Large intestine (tissue), 3 donors: ENCODE results near the gene SVIL. TPM values are rescaled to one million over a fixed set of nuclear protein-coding genes. Genes with fewer than 3 reads are reported as not detected.
"Not testable (repeated sequence)": the region's sequence is repeated elsewhere in the genome, so short reads cannot be mapped to it uniquely, and the experiment has no call there.

Experiments
- DNase-seq, 2 donors: peaks; one replicate each; pipeline versions ENCODE4 v3.0.0 to v3.0.0-alpha.2; 2013
- H3K27ac ChIP-seq: one replicate; pipeline ENCODE4 v1.5.1; 2013; ENCODE audit warnings: low read length
- H3K27me3 ChIP-seq: 2 replicates; pipeline ENCODE4 v1.6.1; 2013; ENCODE audit warnings: low read length; ENCODE audit not compliant: control insufficient read depth, insufficient read depth
- H3K36me3 ChIP-seq: 2 replicates; pipeline ENCODE4 v1.6.1; 2013; ENCODE audit warnings: low read length; ENCODE audit not compliant: control insufficient read depth, insufficient read depth
- H3K4me1 ChIP-seq: one replicate; pipeline ENCODE4 v1.6.1; 2013; ENCODE audit warnings: low read length; ENCODE audit not compliant: control insufficient read depth, insufficient read depth
- H3K4me3 ChIP-seq: one replicate; pipeline ENCODE4 v1.5.1; 2013; ENCODE audit warnings: low read length
- H3K9me3 ChIP-seq: one replicate; pipeline ENCODE4 v1.6.1; 2013; ENCODE audit warnings: mild to moderate bottlenecking, low read depth, low read length, moderate library complexity; ENCODE audit not compliant: control insufficient read depth
- WGBS: methylation state at CpG from one replicate; pipeline ENCODE4 v1.1.5; 2013; ENCODE audit warnings: low lambda C conversion rate; ENCODE audit not compliant: insufficient coverage; 5-methylcytosine and 5-hydroxymethylcytosine counted together
- polyA plus RNA-seq: library from polyadenylated mRNA; unstranded; fragments of 120-200 nt; gene quantifications from one replicate; pipeline ENCODE4 v1.2.1, GENCODE V29; 2013

Gene SVIL
- polyA plus RNA-seq, 1 donor = 42.2 TPM

DNA sequence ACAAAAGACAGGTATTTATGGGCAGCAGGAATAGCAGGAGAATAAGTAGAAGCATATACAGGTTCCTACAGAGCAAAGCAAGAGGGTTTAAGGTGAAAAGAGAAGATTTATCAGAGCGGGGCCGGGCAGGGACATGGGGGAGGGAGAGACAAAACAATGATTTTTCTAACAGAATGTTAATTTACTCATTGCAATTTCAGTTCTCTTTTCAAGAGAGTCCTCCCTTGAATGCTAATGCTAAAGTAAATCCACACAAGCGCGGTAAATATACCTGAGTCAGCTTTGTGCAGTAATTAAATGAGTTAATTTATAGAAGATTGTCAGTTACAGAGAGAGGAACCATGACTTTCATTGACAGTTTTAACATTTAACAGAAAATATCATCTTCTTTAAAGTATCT is 127.0 kb downstream of the SVIL start:
- H3K27me3 ChIP-seq, H3K9me3 ChIP-seq, DNase-seq, H3K4me1 ChIP-seq, H3K4me3 ChIP-seq, H3K27ac ChIP-seq: not testable (repeated sequence)
- peaks cover 18% of the 10 kb centered on the region for H3K36me3 ChIP-seq
- no CpG with 5 or more reads among the region's 4 CpGs for WGBS

DNA sequence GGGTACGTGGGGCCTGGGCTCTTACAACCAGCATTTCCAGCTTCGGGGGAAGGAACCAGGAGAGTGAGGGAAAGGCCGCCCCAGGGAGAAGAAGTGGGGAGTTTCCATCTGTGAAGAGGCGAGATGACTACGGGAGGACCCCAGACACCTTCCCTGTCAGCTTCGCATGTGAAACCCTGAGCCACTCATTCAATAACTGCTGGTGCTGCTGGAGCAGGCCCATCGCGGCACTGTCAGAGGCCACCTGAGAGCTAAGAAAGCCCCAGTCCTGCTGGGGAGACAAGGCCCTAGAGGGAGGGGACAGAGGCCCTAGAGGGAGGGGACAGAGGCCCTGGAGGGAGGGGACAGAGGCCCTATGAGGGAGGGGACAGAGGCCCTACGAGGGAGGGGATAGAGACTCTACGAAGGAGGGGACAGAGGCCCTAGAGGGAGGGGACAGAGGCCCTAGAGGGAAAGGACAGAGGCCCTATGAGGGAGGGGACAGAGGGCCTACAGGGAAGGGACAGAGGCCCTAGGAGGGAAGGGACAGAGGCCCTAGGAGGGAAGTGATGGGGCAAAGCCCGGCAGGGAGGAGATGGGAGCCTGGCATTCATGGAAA is 128.3 kb downstream of the SVIL start:
- not testable (repeated sequence) for H3K9me3 ChIP-seq, H3K4me3 ChIP-seq, H3K27me3 ChIP-seq, H3K27ac ChIP-seq, H3K4me1 ChIP-seq, H3K36me3 ChIP-seq
- DNase-seq = peak in 1 of 2 donors; percentile 26
- no CpG with 5 or more reads among the region's 11 CpGs for WGBS

DNA sequence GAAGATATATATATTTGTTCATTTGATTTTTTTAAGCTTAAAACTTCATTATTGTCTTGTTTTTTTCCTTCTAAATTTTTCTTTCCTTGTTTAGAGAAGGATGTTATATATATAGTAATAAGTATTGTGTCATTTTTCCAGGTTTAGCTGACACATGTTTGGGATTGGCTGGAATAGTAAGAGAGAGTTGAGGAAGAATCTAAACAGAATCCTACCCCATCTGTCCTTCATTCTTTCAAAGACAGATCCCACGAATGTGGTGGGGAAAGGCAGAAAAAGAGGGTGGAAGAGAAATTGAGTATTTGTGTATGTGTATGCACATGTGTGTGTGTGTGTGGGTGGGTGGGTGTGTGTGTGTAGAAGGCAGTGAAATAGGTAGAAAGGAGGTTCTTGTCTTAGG is 132.4 kb downstream of the SVIL start:
- Histone ChIP-seq H3K4me3 (no peak overlapping the region), H3K27ac (no peak overlapping the region), H3K4me1 (no peaks in the 10 kb centered on the region), H3K27me3 (no peaks in the 10 kb centered on the region), H3K9me3 (no peaks in the 10 kb centered on the region), H3K36me3 (peaks cover 7% of the 10 kb centered on the region)
- DNase-seq = no peak
- 100% methylated on average over 1 of the region's 1 CpG for WGBS

DNA sequence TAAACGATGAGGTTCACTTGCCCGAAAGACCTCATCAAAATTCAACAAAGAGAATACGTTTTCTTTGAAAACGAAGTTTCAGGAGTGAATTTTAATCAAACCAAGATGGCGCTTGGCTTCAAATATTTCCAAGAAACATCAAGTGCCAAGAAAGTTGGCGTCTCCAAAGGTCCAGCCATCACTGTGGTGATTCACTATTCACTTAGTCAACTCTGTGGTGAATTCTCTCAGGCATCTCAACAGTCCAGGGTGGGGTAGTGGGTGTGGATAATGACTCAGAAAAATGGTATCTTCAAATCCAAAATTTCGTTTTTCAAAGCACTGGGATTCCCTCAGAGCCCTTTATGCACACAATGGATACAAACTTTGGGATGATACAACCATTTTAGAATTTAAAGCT is 133.1 kb downstream of the SVIL start:
- 100% methylated on average over 5 of the region's 7 CpGs for WGBS
- Histone ChIP-seq H3K36me3 (peaks cover 7% of the 10 kb centered on the region), H3K27me3 (no peaks in the 10 kb centered on the region), H3K4me3 (no peak overlapping the region), H3K9me3 (no peaks in the 10 kb centered on the region), H3K27ac (no peak overlapping the region), H3K4me1 (no peaks in the 10 kb centered on the region)
- no peak for DNase-seq

DNA sequence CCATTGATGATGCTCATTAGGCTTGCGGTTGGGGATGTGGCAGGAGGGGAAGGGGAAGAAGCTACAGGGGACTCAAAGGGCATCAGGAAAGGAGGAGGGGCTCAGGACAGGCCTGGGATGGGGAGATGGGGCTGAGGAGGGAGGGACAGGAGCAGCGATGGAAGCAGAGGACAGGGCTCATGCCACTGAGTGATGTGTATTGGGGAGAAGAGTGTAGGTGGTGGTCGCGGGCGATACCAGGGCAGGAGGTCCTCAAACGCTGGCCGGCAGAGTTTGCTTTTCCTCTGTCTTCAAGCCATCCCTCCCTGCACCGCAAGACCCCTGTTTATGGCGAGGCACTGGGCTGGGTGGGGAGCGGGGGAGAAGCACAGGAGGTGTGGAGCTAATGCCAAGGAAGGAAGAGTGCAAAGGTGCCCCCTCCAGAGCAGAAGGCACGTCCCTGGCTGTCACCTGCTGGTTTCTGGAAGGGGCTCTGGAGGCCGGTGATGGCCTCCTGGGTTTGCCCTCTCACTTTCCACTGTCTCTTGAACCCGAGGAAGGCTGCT is 134.7 kb downstream of the SVIL start:
- H3K4me3 ChIP-seq = no peak overlapping the region
- no peak for DNase-seq
- no peaks in the 10 kb centered on the region for H3K27me3 ChIP-seq
- no peaks in the 10 kb centered on the region for H3K9me3 ChIP-seq
- WGBS = no CpG with 5 or more reads among the region's 13 CpGs
- no peak overlapping the region for H3K27ac ChIP-seq
- H3K4me1 ChIP-seq = no peaks in the 10 kb centered on the region
- peaks cover 11% of the 10 kb centered on the region for H3K36me3 ChIP-seq

DNA sequence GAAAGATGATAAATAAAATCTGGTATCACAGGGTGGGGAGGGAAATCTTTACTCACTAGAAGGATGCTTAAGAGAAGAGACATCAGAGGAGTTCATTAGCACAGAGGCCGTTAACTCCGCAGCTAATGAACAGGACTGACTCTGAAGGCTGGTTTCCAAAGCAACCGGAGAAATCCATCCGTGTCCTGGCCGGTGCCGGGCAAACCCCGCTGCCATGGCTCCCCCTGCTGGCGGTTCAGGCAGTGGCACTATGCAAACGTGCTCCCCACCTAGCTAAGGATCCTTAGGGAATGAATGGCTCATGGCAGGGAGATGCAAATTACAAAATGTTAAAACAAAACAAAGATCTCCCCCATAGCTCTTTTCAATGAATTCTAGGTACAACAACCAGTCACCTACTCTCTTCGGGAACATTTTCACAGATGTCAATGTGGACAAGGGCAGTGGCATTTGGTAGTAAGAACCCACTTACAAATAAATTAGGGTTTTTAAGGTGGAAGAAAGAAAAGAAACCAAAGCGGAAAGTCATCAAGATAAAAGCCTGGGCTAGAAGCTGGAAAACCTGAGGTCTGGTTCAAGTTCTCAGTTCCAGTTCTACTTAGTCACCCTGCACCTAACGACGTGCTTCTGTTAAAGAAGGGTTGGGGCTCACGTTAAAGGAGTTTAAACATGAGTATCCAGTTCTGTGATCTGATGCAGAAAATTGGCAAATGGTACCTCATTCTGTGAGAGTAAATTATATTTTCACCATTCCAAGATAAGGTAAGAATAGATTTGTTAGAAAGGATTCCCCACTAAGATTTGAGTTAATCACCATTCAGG is 138.2 kb downstream of the SVIL start:
- peak; percentile 48 to 49 for DNase-seq
- Histone ChIP-seq H3K4me1 (no peaks in the 10 kb centered on the region), H3K27me3 (no peaks in the 10 kb centered on the region), H3K36me3 (peaks cover 34% of the 10 kb centered on the region), H3K9me3 (no peaks in the 10 kb centered on the region), H3K4me3 (no peak overlapping the region), H3K27ac (no peak overlapping the region)
- 67% methylated on average over 2 of the region's 14 CpGs for WGBS

DNA sequence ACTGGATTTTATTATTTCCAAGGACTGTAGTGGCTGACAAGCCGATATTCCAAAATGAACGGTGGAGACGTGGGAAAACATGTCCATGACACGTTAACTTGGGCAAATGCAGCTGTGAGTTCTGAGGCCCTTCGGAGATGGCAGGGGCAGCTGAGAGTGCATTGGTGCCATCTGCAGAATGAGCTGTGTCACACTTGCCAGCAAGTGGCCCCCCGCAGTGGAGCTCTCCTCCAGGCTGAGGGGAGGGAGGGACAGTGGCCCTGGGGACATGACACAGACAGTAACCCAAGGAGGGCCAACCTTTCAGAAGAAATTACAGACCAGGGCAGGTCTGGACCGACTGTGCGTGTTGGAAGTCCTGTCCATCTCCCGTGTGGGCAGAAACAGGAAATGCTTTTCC is 139.4 kb downstream of the SVIL start:
- no peaks in the 10 kb centered on the region for H3K9me3 ChIP-seq
- no peak overlapping the region for H3K4me3 ChIP-seq
- no peaks in the 10 kb centered on the region for H3K4me1 ChIP-seq
- H3K27me3 ChIP-seq = no peaks in the 10 kb centered on the region
- H3K27ac ChIP-seq = no peak overlapping the region
- no peak for DNase-seq
- H3K36me3 ChIP-seq = peaks cover 39% of the 10 kb centered on the region
- WGBS = no CpG with 5 or more reads among the region's 9 CpGs

DNA sequence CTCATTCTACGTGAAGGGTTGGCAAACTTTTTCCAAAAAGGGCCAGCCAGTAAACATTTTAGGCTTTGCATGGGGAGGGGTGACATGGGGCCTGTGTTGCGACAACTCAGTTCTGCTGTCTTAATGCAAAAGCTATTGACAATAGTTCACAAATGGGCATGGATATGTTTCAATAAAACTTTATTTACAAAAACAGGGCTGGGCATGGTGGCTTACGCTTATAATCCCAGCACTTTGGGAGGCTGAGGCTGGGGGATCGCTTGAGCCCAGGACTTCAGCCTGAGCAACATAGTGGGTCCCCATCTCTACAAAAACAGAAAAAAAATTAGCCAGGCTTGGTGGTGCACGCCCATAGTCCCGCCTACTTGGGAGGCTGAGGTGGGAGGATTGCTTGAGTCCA is 141.1 kb downstream of the SVIL start:
- no peak for DNase-seq
- Histone ChIP-seq H3K9me3 (no peaks in the 10 kb centered on the region), H3K4me1 (no peaks in the 10 kb centered on the region), H3K27ac (no peak overlapping the region), H3K27me3 (no peaks in the 10 kb centered on the region), H3K36me3 (peaks cover 47% of the 10 kb centered on the region), H3K4me3 (no peak overlapping the region)
- no CpG with 5 or more reads among the region's 6 CpGs for WGBS

DNA sequence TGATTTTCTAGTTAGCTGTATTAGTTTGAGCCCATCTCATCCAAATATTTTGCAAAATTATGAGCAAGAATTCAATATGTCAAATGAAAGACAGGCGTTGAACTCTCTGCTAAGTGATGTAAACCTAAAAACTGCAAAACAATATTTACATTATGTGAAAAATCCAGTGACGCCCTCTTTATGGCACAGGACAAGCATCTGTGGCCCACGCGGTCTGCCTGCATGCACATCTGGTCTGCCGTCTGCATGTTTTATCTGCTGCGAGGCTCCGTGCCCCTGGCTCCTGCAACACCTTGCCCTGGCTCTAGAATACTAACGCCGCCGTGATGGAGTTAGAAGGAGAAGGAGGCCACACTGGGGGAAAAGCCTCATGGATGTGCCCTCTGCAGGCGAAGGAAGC is 142.0 kb downstream of the SVIL start:
- Histone ChIP-seq H3K4me1 (no peaks in the 10 kb centered on the region), H3K36me3 (peaks cover 54% of the 10 kb centered on the region), H3K27me3 (no peaks in the 10 kb centered on the region), H3K9me3 (no peaks in the 10 kb centered on the region), H3K4me3 (no peak overlapping the region), H3K27ac (no peak overlapping the region)
- DNase-seq = no peak
- WGBS = no CpG with 5 or more reads among the region's 11 CpGs

DNA sequence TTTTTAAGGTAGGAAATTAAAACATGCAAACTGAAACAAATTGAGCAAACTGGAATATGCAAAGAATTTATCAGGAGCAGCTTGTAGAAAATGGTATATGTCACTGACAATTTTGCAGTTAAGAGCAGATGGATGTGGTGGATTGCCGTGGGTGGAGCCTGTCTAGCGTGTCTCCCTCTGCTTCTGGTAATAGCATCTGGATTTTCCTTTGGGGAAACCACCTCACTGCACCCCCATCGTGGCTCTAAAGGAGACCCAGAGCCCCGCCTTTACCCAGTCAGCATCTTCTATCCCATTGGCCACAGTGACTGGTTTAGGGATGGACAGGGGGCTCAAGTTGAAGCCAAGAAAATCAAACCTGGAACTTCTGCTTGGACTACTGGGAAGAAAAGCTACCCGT is 142.9 kb downstream of the SVIL start:
- no peak overlapping the region for H3K27ac ChIP-seq
- peaks cover 60% of the 10 kb centered on the region for H3K36me3 ChIP-seq
- no peaks in the 10 kb centered on the region for H3K4me1 ChIP-seq
- H3K27me3 ChIP-seq = no peaks in the 10 kb centered on the region
- no CpG with 5 or more reads among the region's 5 CpGs for WGBS
- no peaks in the 10 kb centered on the region for H3K9me3 ChIP-seq
- H3K4me3 ChIP-seq = no peak overlapping the region
- DNase-seq = no peak
